Prostate gland (tissue), 2 donors: ENCODE measurements around the gene TBC1D22A. TPM values are rescaled to one million over a fixed set of nuclear protein-coding genes. Genes with fewer than 3 reads are reported as not detected.

Source experiments
- DNase-seq: peaks from one replicate; pipeline ENCODE4 v3.0.0-alpha.2; 2019; ENCODE audit warnings: low spot score
- H3K27ac ChIP-seq, 2 donors: fragments of 200-600 bp; sonication (generic); 2 replicates each; pipeline ENCODE4 v1.5.1; 2017 to 2019
- H3K27me3 ChIP-seq: fragments of 200-600 bp; sonication (generic); replicated peaks from 2 replicates; pipeline ENCODE4 v1.5.1; 2019; ENCODE audit not compliant: insufficient read depth
- H3K36me3 ChIP-seq, 2 donors: fragments of 200-600 bp; sonication (generic); 1 replicate in 1 of 2; 2 replicates in 1 of 2; pipeline versions ENCODE4 v1.5.1 to v1.8.1; 2017 to 2019
- H3K4me1 ChIP-seq: fragments of 200-600 bp; sonication (generic); replicated peaks from 2 replicates; pipeline ENCODE4 v1.5.1; 2019
- H3K4me3 ChIP-seq, 2 donors: fragments of 200-600 bp; sonication (generic); 2 replicates each; pipeline ENCODE4 v1.5.1; 2017 to 2019
- H3K9me3 ChIP-seq: fragments of 200-600 bp; sonication (generic); 2 replicates; pipeline ENCODE4 v1.5.1; 2017
- CTCF ChIP-seq, 4 experiments: fragments of 200-600 bp in 2 of 4; fragments of 450-650 bp in 2 of 4; sonication (generic) in 2 of 4; IDR thresholded peaks; 1 replicate in 3 of 4; 2 replicates in 1 of 4; pipeline ENCODE4 v1.5.1; 2016 to 2019; ENCODE audit warnings: antibody characterized with exemption in 4 of 4, mild to moderate bottlenecking in 2 of 4, moderate library complexity in 2 of 4
- POLR2A ChIP-seq: fragments of 450-650 bp; IDR thresholded peaks from one replicate; pipeline ENCODE4 v1.6.1; 2016; ENCODE audit warnings: antibody characterized with exemption, mild to moderate bottlenecking
- POLR2AphosphoS5 ChIP-seq: sonication (generic); formaldehyde crosslinking; IDR thresholded peaks from one replicate; pipeline ENCODE4 v1.6.1; 2017; ENCODE audit warnings: antibody characterized with exemption
- WGBS: methylation state at CpG from one replicate; pipeline ENCODE4 v1.1.5; 2018; 5-methylcytosine and 5-hydroxymethylcytosine counted together
- intact Hi-C: fragments of 100-400 bp; cut with DNase I; formaldehyde crosslinking; loops from one replicate; pipeline ENCODE4 v1.14.2; 2022
- total RNA-seq, 2 donors: library from RNA; depleted of rRNA; stranded (reverse); fragments of >200 nt; gene quantifications; one replicate each; pipeline ENCODE4 v1.1.0, GENCODE V29; 2016

TBC1D22A gene
- total RNA-seq, 2 donors from 2014 or later = 16.0 to 30.7 TPM

- WGBS = 87% methylated on average over 11 of the region's 11 CpGs
- intact Hi-C loops = no loop called here
- no peak for DNase-seq
- Histone ChIP-seq H3K27ac (no peak overlapping the region), H3K9me3 (no peaks in the 10 kb centered on the region), H3K4me3 (no peak overlapping the region), H3K4me1 (no peaks in the 10 kb centered on the region), H3K36me3 (no peaks in the 10 kb centered on the region), H3K27me3 (no peaks in the 10 kb centered on the region)
- TF ChIP-seq CTCF (IDR thresholded peaks at IDR 0.05) = no peak
Measured at GRCh38 chr22:47035425-47035881, 273.0 kb downstream of the TBC1D22A start.

- Histone ChIP-seq H3K27me3 (no peaks in the 10 kb centered on the region), H3K4me1 (no peaks in the 10 kb centered on the region), H3K36me3 (no peaks in the 10 kb centered on the region), H3K4me3 (no peak overlapping the region), H3K9me3 (no peaks in the 10 kb centered on the region), H3K27ac (no peak overlapping the region)
- TF ChIP-seq CTCF (IDR thresholded peaks at IDR 0.05) = no peak
- no peak for TF ChIP-seq POLR2AphosphoS5
- TF ChIP-seq POLR2A = no peak
- intact Hi-C loops = no loop called here
- DNase-seq = no peak
- WGBS = 88% methylated on average over 10 of the region's 10 CpGs
Measured at GRCh38 chr22:47036352-47036751, 273.9 kb downstream of the TBC1D22A start.

GRCh38 chr22:47036936-47037485 lies 274.6 kb downstream of the TBC1D22A start:
- 96% methylated on average over 20 of the region's 20 CpGs for WGBS
- Histone ChIP-seq H3K36me3 (no peaks in the 10 kb centered on the region), H3K4me1 (no peaks in the 10 kb centered on the region), H3K27ac (no peak overlapping the region), H3K9me3 (no peaks in the 10 kb centered on the region), H3K4me3 (no peak overlapping the region), H3K27me3 (no peaks in the 10 kb centered on the region)
- no peak for DNase-seq
- intact Hi-C loops = no loop called here
- TF ChIP-seq POLR2AphosphoS5 = no peak
- TF ChIP-seq POLR2A = no peak
- TF ChIP-seq CTCF (IDR thresholded peaks at IDR 0.05) = no peak

GRCh38 chr22:47038206-47038835 lies 275.9 kb downstream of the TBC1D22A start:
- no peaks in the 10 kb centered on the region for H3K36me3 ChIP-seq
- WGBS = 89% methylated on average over 18 of the region's 18 CpGs
- DNase-seq = no peak
- no peaks in the 10 kb centered on the region for H3K9me3 ChIP-seq
- no peak overlapping the region for H3K27ac ChIP-seq
- TF ChIP-seq CTCF (IDR thresholded peaks at IDR 0.05) = no peak
- no peak for TF ChIP-seq POLR2A
- no peak for TF ChIP-seq POLR2AphosphoS5
- H3K4me3 ChIP-seq = no peak overlapping the region
- intact Hi-C loops = no loop called here
- no peaks in the 10 kb centered on the region for H3K4me1 ChIP-seq
- H3K27me3 ChIP-seq = no peaks in the 10 kb centered on the region

GRCh38 chr22:47039356-47039755 lies 276.9 kb downstream of the TBC1D22A start:
- TF ChIP-seq POLR2AphosphoS5 (no peak), POLR2A (no peak), CTCF (IDR thresholded peaks at IDR 0.05) (no peak)
- H3K9me3 ChIP-seq = no peaks in the 10 kb centered on the region
- no peaks in the 10 kb centered on the region for H3K4me1 ChIP-seq
- no peak overlapping the region for H3K27ac ChIP-seq
- no peak overlapping the region for H3K4me3 ChIP-seq
- DNase-seq = no peak
- intact Hi-C loops = no loop called here
- 80% methylated on average over 5 of the region's 5 CpGs for WGBS
- no peaks in the 10 kb centered on the region for H3K36me3 ChIP-seq
- no peaks in the 10 kb centered on the region for H3K27me3 ChIP-seq
